Endothelial cell of umbilical vein (primary cell): ENCODE data around the gene PIGM. TPM values are rescaled to one million over a fixed set of nuclear protein-coding genes. Genes with fewer than 3 reads are reported as not detected.

Experiments used
- BruUV-seq: library from RNA; stranded (reverse); fragments of 400-500 nt; replicated peaks from 2 replicates; lab custom pipeline; 2021; lab: Mats Ljungman, UMichigan
- CTCF ChIA-PET: fragments of 300-600, 350-600 bp; sonication (Branson Sonifier 250); formaldehyde crosslinking; loops from one replicate; lab custom pipeline; 2021; ENCODE audit warnings: antibody characterized with exemption, inconsistent platforms; lab: Charles Lee
- POLR2A ChIA-PET: fragments of 300-600, 350-600 bp; sonication (Branson Sonifier 250); formaldehyde crosslinking; loops from one replicate; lab custom pipeline; 2021; ENCODE audit warnings: antibody characterized with exemption, inconsistent platforms; lab: Charles Lee
- DNase-seq: peaks from one replicate; pipeline ENCODE4 v3.0.0-alpha.2; 2011; ENCODE audit warnings: low read depth, low spot score
- FAIRE-seq: peaks from 2 replicates; lab custom pipeline; 2011; peaks lifted over from hg19 to GRCh38; lab: Jason Lieb, UNC
- H2AFZ ChIP-seq: 2 replicates; pipeline ENCODE4 v1.6.0; 2012; ENCODE audit warnings: low read depth, low read length, control low read depth, inconsistent platforms
- H3K27ac ChIP-seq: 2 replicates; pipeline ENCODE4 v1.5.1; 2011; ENCODE audit warnings: low read depth, mild to moderate bottlenecking, control low read depth, low read length, moderate library complexity; ENCODE audit not compliant: insufficient read depth
- H3K27me3 ChIP-seq, 2 experiments: 2 replicates each; pipeline versions ENCODE4 v1.6.0 to v1.6.1; 2011; ENCODE audit warnings: low read length in 2 of 2, mixed read lengths in 1 of 2; ENCODE audit not compliant: control insufficient read depth in 2 of 2, insufficient read depth in 2 of 2
- H3K36me3 ChIP-seq, 2 experiments: 2 replicates in 1 of 2; 3 replicates in 1 of 2; pipeline ENCODE4 v1.5.1; 2011; ENCODE audit warnings: low read length in 2 of 2, mild to moderate bottlenecking in 1 of 2, moderate library complexity in 1 of 2; ENCODE audit not compliant: control insufficient read depth in 2 of 2, insufficient read depth in 2 of 2; ENCODE audit errors: extremely low read depth in 1 of 2
- H3K4me1 ChIP-seq: 3 replicates; pipeline ENCODE4 v1.5.1; 2011; ENCODE audit warnings: mild to moderate bottlenecking, low read length; ENCODE audit not compliant: control insufficient read depth, insufficient read depth; ENCODE audit errors: extremely low read depth
- H3K4me2 ChIP-seq: 2 replicates; pipeline ENCODE4 v1.6.1; 2011; ENCODE audit warnings: low read length, control low read depth, mixed read lengths; ENCODE audit not compliant: insufficient read depth
- H3K4me3 ChIP-seq, 3 experiments: fragments of 200-600 bp in 1 of 3; sonication (generic), shearing (Covaris generic) in 1 of 3; replicated peaks in 1 of 3; 2 replicates each; pipeline ENCODE4 v1.5.1; 2011 to 2016; ENCODE audit warnings: control low read depth in 3 of 3, low read length in 3 of 3, mild to moderate bottlenecking in 2 of 3, inconsistent platforms in 1 of 3, low read depth in 1 of 3, moderate library complexity in 1 of 3; ENCODE audit not compliant: insufficient read depth in 1 of 3
- H3K79me2 ChIP-seq: 2 replicates; pipeline ENCODE4 v1.6.0; 2012; ENCODE audit warnings: low read length, inconsistent platforms; ENCODE audit not compliant: control insufficient read depth, insufficient read depth
- H3K9ac ChIP-seq: replicated peaks from 2 replicates; pipeline ENCODE3; 2011; ENCODE audit warnings: low read length, control low read depth; ENCODE audit not compliant: insufficient read depth; ENCODE audit errors: extremely low read depth
- H3K9me1 ChIP-seq: replicated peaks from 3 replicates; pipeline ENCODE4 v1.6.0; 2011; ENCODE audit warnings: mild to moderate bottlenecking, low read length; ENCODE audit not compliant: control insufficient read depth, insufficient read depth; ENCODE audit errors: extremely low read depth
- H3K9me3 ChIP-seq: replicated peaks from 2 replicates; pipeline ENCODE4 v1.5.1; 2012; ENCODE audit warnings: low read length, inconsistent platforms; ENCODE audit not compliant: control insufficient read depth, insufficient read depth
- H4K20me1 ChIP-seq: replicated peaks from 2 replicates; pipeline ENCODE3; 2011; ENCODE audit warnings: mild to moderate bottlenecking, low read length; ENCODE audit not compliant: control insufficient read depth, insufficient read depth; ENCODE audit errors: extremely low read depth
- dilution Hi-C: fragments of 300-500 bp; cut with MboI; formaldehyde crosslinking; loops from one replicate; pipeline ENCODE4 v1.15.0; 2019; ENCODE audit warnings: low sequenced_read_pairs; ENCODE audit not compliant: extremely low pct_ligation_motif_present
- intact Hi-C: fragments of 100-400 bp; cut with micrococcal nuclease; formaldehyde crosslinking; loops from one replicate; pipeline ENCODE4 v1.10.0; 2022
- polyA plus RNA-seq, 4 experiments: library from polyadenylated mRNA; depleted of rRNA in 3 of 4; stranded (reverse) in 3 of 4; unstranded in 1 of 4; fragments of >200 nt; gene quantifications; 2 replicates each; pipeline versions ENCODE4 v1.2.1 to v1.2.3, GENCODE V29; 2011 to 2012; ENCODE audit warnings: missing spikeins in 1 of 4
- total RNA-seq: library from RNA; stranded (reverse); gene quantifications from 2 replicates; pipeline ENCODE4 v1.2.3, GENCODE V29; 2021
- TF ChIP-seq, protein P1 (sequence below): IDR thresholded peaks from 2 replicates; pipeline ENCODE4 v1.6.1; 2011; ENCODE audit not compliant: insufficient read depth, insufficient read length
- TF ChIP-seq, protein P2 (sequence below), 2 donors: IDR thresholded peaks; 1 replicate in 1 of 2; 2 replicates in 1 of 2; pipeline ENCODE4 v1.5.1; 2011; ENCODE audit warnings: low read length in 2 of 2, mild to moderate bottlenecking in 2 of 2, moderate library complexity in 2 of 2, control low read depth in 1 of 2, inconsistent platforms in 1 of 2, low read depth in 1 of 2; ENCODE audit not compliant: insufficient read depth in 1 of 2; ENCODE audit errors: extremely low read depth in 1 of 2

Gene PIGM
- total and polyA plus RNA-seq, 2 donors (not counting 3 experiments of a cell fraction or from before 2014, with no cell fraction given), result 3.4 to 5.4 TPM

DNA sequence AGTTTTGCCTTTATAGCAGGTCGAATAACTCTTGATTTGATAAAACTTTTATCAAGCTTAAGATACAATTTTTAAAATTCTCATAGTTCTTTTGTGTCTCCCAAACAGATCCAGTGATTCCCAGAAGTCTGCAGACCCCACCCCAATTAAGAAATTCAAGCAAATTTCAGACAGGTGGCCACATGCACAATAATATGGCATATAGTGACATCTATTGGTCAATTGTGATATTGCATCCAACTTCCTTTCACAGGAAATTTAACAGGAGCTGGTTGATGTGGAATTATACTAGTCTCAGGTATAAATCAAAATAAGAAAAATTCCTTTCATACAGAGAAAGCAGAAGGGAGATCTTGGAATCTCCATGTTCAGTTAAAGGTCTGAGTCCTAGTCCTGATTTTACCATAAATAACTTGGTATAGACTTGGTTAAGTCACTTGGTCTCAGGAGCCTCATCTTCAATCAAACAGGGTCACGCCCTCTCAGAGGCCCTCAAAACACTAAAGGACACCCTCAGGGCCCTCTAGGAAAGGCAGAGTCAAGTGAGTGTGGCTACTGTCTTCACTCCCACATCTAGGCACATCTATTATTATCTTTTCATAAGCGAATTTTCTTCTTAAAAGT lies 24.1 kb downstream of the PIGM start:
- no peaks in the 10 kb centered on the region for H3K36me3 ChIP-seq
- TF ChIP-seq, protein P1, sequence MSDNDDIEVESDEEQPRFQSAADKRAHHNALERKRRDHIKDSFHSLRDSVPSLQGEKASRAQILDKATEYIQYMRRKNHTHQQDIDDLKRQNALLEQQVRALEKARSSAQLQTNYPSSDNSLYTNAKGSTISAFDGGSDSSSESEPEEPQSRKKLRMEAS, result no peak
- TF ChIP-seq, protein P2, sequence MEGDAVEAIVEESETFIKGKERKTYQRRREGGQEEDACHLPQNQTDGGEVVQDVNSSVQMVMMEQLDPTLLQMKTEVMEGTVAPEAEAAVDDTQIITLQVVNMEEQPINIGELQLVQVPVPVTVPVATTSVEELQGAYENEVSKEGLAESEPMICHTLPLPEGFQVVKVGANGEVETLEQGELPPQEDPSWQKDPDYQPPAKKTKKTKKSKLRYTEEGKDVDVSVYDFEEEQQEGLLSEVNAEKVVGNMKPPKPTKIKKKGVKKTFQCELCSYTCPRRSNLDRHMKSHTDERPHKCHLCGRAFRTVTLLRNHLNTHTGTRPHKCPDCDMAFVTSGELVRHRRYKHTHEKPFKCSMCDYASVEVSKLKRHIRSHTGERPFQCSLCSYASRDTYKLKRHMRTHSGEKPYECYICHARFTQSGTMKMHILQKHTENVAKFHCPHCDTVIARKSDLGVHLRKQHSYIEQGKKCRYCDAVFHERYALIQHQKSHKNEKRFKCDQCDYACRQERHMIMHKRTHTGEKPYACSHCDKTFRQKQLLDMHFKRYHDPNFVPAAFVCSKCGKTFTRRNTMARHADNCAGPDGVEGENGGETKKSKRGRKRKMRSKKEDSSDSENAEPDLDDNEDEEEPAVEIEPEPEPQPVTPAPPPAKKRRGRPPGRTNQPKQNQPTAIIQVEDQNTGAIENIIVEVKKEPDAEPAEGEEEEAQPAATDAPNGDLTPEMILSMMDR (IDR thresholded peaks at IDR 0.05; ENCODE audit: extremely low read depth in 1 of 2, insufficient read depth in 1 of 2, low read depth in 1 of 2, low read length in 2 of 2), result peak; percentile 46 to 48
- FAIRE-seq, result peak; percentile 47
- no peak overlapping the region for H3K4me3 ChIP-seq
- ChIA-PET CTCF (interaction anchor here (0.6 to 7.4 kb wide), 79 partner anchors 9 to 1804 kb away, joined by 3 to 169 read pairs (median 6); partner anchors contain the start of genes CFAP45, DUSP23, FCRL6 and IGSF8), POLR2A (no interaction called here)
- H3K27ac ChIP-seq, result no peak overlapping the region
- peaks cover 16 to 19% of the 10 kb centered on the region in 2 experiments for H3K27me3 ChIP-seq
- no peak overlapping the region for H2AFZ ChIP-seq
- dilution Hi-C loops, result no loop called here
- no peaks in the 10 kb centered on the region for H4K20me1 ChIP-seq
- BruUV-seq, result no TSS peak
- H3K9me1 ChIP-seq, result no peaks in the 10 kb centered on the region
- DNase-seq, result peak; percentile 54
- intact Hi-C loops, result loop anchor here (1.0 to 2.0 kb wide), 6 partner anchors 63 to 875 kb away; partner anchors contain the start of genes DUSP23 and IGSF9
- H3K79me2 ChIP-seq, result no peaks in the 10 kb centered on the region
- H3K4me1 ChIP-seq, result no peaks in the 10 kb centered on the region
- H3K9me3 ChIP-seq, result no peaks in the 10 kb centered on the region
- H3K4me2 ChIP-seq, result no peak overlapping the region
- H3K9ac ChIP-seq, result no peak overlapping the region
